A549 (cell line): Measurements from ENCODE around the gene BAG3.

Experiments used
- RNF2 ChIP-seq: fragments of 200-600 bp; sonication (generic); IDR thresholded peaks from 2 replicates; pipeline ENCODE4 v1.6.1; 2016; ENCODE audit warnings: low read depth, mild to moderate bottlenecking, antibody characterized with exemption, moderate library complexity, borderline replicate concordance
- TF ChIP-seq, protein P1 (sequence below): fragments of >200 bp; sonication (Bioruptor Twin); formaldehyde crosslinking; IDR thresholded peaks from 3 replicates; pipeline ENCODE4 v1.5.1; 2016

DNA sequence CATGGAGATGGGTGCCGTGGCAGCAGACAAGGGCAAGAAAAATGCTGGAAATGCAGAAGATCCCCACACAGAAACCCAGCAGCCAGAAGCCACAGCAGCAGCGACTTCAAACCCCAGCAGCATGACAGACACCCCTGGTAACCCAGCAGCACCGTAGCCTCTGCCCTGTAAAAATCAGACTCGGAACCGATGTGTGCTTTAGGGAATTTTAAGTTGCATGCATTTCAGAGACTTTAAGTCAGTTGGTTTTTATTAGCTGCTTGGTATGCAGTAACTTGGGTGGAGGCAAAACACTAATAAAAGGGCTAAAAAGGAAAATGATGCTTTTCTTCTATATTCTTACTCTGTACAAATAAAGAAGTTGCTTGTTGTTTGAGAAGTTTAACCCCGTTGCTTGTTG, 25.9 kb downstream of the BAG3 start:
- no peak for TF ChIP-seq RNF2
- TF ChIP-seq, protein P1, sequence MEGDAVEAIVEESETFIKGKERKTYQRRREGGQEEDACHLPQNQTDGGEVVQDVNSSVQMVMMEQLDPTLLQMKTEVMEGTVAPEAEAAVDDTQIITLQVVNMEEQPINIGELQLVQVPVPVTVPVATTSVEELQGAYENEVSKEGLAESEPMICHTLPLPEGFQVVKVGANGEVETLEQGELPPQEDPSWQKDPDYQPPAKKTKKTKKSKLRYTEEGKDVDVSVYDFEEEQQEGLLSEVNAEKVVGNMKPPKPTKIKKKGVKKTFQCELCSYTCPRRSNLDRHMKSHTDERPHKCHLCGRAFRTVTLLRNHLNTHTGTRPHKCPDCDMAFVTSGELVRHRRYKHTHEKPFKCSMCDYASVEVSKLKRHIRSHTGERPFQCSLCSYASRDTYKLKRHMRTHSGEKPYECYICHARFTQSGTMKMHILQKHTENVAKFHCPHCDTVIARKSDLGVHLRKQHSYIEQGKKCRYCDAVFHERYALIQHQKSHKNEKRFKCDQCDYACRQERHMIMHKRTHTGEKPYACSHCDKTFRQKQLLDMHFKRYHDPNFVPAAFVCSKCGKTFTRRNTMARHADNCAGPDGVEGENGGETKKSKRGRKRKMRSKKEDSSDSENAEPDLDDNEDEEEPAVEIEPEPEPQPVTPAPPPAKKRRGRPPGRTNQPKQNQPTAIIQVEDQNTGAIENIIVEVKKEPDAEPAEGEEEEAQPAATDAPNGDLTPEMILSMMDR = no peak
